ENCODE data around the gene SNX11. TPM values are rescaled to one million over a fixed set of nuclear protein-coding genes. Genes with fewer than 3 reads are reported as not detected.

Gene SNX11
- total RNA-seq, 1 donor from 2014 or later, result 20.8 TPM

DNA sequence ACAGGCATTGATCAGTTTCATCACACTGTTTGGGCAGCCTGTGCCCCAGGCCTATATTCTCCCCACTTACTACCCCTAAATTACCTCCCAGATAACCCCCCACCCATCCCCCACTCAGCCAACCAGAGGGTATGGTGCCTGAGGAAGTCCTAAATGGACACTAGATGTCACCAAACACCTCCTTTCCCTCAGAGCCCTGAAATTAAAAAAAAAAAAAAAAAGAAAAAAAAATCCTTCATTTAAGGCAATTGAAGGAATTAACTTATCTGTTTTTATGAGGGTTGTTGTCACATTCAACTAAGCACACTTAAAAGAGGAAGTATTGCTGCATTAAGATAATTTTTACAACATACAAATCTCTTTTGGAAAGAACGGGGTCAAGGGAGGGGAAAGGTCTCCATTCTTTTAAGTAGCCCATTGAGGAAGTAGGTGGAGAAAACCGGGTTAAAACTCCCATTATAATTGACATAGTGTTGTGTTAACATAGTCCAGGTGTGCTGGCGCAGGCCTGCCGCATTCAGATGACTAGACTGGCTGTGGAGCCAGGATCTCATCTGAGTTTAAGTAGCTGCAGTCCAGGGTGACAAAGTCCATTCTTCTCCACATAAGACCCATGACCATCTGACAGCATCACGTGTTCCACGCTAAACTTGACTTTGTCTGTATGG lies 46.3 kb downstream of the SNX11 start:
- peak; percentile 54 for ATAC-seq
- Histone ChIP-seq H3K4me1 (no peaks in the 10 kb centered on the region), H3K27me3 (peaks cover 33% of the 10 kb centered on the region), H3K27ac (no peak overlapping the region), H3K4me3 (no peak overlapping the region), H3K36me3 (no peaks in the 10 kb centered on the region), H3K9me3 (no peaks in the 10 kb centered on the region)
- TF ChIP-seq, protein P1, sequence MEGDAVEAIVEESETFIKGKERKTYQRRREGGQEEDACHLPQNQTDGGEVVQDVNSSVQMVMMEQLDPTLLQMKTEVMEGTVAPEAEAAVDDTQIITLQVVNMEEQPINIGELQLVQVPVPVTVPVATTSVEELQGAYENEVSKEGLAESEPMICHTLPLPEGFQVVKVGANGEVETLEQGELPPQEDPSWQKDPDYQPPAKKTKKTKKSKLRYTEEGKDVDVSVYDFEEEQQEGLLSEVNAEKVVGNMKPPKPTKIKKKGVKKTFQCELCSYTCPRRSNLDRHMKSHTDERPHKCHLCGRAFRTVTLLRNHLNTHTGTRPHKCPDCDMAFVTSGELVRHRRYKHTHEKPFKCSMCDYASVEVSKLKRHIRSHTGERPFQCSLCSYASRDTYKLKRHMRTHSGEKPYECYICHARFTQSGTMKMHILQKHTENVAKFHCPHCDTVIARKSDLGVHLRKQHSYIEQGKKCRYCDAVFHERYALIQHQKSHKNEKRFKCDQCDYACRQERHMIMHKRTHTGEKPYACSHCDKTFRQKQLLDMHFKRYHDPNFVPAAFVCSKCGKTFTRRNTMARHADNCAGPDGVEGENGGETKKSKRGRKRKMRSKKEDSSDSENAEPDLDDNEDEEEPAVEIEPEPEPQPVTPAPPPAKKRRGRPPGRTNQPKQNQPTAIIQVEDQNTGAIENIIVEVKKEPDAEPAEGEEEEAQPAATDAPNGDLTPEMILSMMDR (IDR thresholded peaks at IDR 0.05), result peak; percentile 30
- intact Hi-C loops (cut with DNase I), result no loop called here
- no peak for DNase-seq

DNA sequence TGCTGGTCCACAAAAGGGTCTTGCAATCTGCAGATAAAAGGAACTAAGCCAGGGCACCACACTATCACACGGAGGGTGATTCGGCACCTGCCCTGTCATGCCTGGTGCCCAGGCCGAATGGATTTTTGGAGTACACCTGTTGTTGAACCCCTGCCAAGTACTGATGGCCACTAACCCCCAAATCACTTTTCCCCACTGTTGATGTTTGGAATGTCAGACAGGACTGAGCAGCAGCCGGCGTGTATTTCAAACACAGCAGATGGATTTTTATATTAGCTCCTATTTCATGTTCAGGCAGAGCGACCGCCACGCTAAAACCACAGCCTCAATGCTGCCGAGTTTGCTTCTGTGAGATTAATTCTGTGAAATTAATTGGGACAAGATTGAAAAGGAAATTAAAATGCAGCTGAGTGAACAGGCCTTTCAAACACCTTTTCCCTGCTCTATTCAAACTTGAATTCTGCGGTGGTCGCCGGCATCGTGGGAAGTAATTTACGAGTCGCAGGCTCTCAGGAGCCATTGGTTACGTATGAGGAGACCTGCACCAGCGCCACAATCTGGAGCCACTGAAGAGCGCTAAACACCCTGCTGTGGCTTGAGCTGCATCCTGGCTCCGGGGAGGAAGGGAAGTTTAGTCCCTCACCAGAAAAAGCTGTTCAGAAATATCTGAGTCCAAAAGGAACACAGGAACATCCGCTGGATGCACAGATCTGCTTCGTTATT lies 48.5 kb downstream of the SNX11 start:
- no peak overlapping the region for H3K27ac ChIP-seq
- DNase-seq (no peak), ATAC-seq (no peak)
- intact Hi-C loops (cut with DNase I), result no loop called here
- H3K9me3 ChIP-seq, result no peaks in the 10 kb centered on the region
- no peaks in the 10 kb centered on the region for H3K36me3 ChIP-seq
- no peak overlapping the region for H3K4me3 ChIP-seq
- peaks cover 14% of the 10 kb centered on the region for H3K27me3 ChIP-seq
- TF ChIP-seq, protein P1 (IDR thresholded peaks at IDR 0.05), result no peak
- H3K4me1 ChIP-seq, result no peaks in the 10 kb centered on the region

DNA sequence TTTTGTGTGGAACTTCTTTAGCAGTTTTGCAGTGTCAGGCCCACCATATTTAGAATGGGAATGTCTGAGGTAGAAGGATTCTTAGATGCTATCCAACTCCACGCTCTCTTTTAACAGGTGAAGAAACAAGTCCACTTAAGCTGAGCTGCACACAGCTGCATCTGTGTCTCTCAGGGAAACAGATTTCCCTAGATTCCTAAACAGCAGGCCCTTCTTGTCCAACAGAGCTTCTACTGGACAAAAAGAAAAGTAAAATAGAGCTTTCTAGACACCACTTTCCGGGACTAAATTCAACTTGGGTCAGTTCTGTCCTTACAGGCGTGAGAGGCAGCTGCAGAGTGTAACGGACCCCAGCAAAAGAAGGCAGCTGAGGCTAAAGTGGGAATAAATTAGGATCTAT lies 51.7 kb downstream of the SNX11 start:
- TF ChIP-seq, protein P1 (IDR thresholded peaks at IDR 0.05), result no peak

DNA sequence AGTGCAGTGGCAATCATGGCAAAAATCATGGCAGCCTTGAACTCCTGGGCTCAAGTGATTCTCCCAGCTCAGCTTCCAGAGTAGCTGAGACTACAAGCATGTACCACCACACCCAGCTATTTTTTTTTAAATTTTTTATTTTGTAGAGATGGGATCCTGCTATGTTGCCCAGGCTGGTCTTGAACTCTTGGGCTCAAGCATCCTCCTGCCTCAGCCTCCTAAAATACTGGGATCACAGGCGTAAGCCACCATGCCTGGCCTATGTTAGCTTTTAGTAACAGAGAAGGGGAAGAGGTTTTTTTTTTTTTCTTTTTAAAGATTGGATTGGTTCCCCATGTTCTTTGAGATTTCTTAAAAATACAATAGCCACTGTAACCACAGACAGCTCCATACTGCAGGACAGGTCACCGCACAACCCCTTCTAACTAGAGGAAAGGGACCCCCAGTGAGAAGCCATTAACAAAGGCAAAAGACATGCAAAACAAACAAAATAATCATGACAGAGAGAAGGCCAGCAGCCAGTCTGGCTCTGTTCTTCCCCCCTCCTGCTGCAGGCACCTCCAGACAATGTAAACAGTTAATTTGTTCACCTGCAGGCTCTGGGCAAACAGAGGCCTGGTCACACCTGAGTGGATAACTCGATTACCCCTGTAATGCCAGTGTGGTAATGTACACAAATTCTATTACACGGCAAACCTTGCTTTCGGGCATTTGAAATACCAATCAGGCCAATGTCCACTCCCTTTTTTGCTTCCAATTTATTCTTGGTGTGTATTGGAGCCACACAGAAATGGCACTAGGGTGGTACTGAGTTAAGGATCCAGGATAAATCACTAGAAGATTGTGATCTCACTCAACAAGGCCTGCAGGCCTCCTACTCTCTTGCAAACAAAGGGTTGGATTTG lies 52.9 kb downstream of the SNX11 start:
- ATAC-seq (peak; percentile 41), DNase-seq (no peak)
- TF ChIP-seq, protein P1 (IDR thresholded peaks at IDR 0.05), result no peak

More for the DNA sequence above, 51.7 kb downstream of the SNX11 start:
- DNase-seq (no peak), ATAC-seq (no peak)
- Histone ChIP-seq H3K27me3 (no peaks in the 10 kb centered on the region), H3K36me3 (no peaks in the 10 kb centered on the region), H3K27ac (no peak overlapping the region), H3K9me3 (no peaks in the 10 kb centered on the region), H3K4me1 (no peaks in the 10 kb centered on the region), H3K4me3 (no peak overlapping the region)
- intact Hi-C loops (cut with DNase I), result no loop called here

DNA sequence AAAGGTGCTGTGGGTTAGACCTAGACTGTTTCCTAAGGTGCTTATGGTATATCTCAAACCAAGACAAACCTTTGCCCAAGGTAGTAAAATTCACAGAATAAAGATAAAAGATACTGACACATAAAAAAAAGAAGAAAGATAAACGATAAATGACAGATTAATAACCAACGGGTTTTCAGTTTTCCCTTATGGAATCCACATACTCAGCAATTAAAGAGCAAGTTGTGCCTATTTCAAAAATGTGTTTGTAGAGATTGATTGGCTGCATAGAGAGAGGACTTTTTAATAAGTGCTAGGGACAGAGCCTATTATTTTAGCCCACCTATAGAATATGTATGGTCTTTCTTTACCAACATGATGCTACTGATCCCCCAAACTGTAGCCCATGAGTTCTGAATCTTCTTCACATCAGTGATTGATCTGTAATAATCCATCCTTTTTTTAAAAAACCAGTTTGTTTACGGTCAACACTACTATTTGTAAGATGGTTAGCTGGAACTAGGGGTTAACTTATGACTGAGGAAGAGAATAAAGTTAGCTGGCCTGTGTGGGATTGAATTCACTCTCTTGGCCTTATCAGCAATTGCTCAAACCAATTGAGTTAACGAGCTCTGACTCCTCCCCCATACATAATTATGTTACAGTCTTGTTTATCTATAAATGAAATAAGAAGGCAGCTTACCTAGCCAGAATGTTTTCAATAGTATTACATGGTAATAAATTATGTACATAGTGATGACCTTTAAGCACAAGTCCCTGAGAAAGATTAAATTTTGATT lies 53.8 kb downstream of the SNX11 start:
- intact Hi-C loops (cut with DNase I), result no loop called here

More for the DNA sequence above, 52.9 kb downstream of the SNX11 start:
- Histone ChIP-seq H3K27me3 (no peaks in the 10 kb centered on the region), H3K9me3 (no peaks in the 10 kb centered on the region), H3K4me3 (no peak overlapping the region), H3K36me3 (no peaks in the 10 kb centered on the region), H3K4me1 (no peaks in the 10 kb centered on the region), H3K27ac (no peak overlapping the region)
- intact Hi-C loops (cut with DNase I), result no loop called here

More for the DNA sequence above, 53.8 kb downstream of the SNX11 start:
- Histone ChIP-seq H3K27me3 (no peaks in the 10 kb centered on the region), H3K4me3 (no peak overlapping the region), H3K36me3 (no peaks in the 10 kb centered on the region), H3K9me3 (no peaks in the 10 kb centered on the region), H3K4me1 (no peaks in the 10 kb centered on the region), H3K27ac (no peak overlapping the region)
- TF ChIP-seq, protein P1 (IDR thresholded peaks at IDR 0.05), result no peak
- ATAC-seq (no peak), DNase-seq (no peak)
